HCT116 (cell line): ENCODE data around the gene PPIL4. TPM values are rescaled to one million over a fixed set of nuclear protein-coding genes. Genes with fewer than 3 reads are reported as not detected.

Experiments
- ATAC-seq: fragments of 200-7000 bp; cut with Tn5 transposase; 2 replicates; pipeline ENCODE4 v1.9.1; 2020; ENCODE audit warnings: mild to moderate bottlenecking, moderate library complexity
- BruUV-seq: library from RNA; stranded (reverse); fragments of 400-500 nt; replicated peaks from 2 replicates; lab custom pipeline; 2021; lab: Mats Ljungman, UMichigan
- CTCF ChIA-PET: fragments of 300-600 bp; sonication (Branson Sonifier 250); formaldehyde crosslinking; loops from one replicate; lab custom pipeline; 2021; ENCODE audit warnings: antibody characterized with exemption; lab: Charles Lee
- POLR2A ChIA-PET: fragments of 300-600, 350-600 bp; sonication (Branson Sonifier 250); formaldehyde crosslinking; loops from one replicate; lab custom pipeline; 2021; ENCODE audit warnings: antibody characterized with exemption; lab: Charles Lee
- RAD21 ChIA-PET, 2 experiments: fragments of 300-600 bp; sonication (Branson Sonifier 250); formaldehyde crosslinking; loops; one replicate each; lab custom pipeline; 2023; ENCODE audit warnings: low total read pairs in 2 of 2; ENCODE audit not compliant: uncharacterized antibody in 2 of 2, unreplicated experiment in 2 of 2, low non-redundant PET in 1 of 2; lab: Charles Lee
- DNase-seq: peaks from one replicate; pipeline ENCODE4 v3.0.0-alpha.2; 2010; ENCODE audit warnings: low read depth, low spot score
- H2AFZ ChIP-seq: fragments of 200-600 bp; shearing (Covaris generic), sonication (generic); 2 replicates; pipeline ENCODE4 v1.6.1; 2017; ENCODE audit warnings: low read depth, mixed run types, mixed read lengths, antibody characterized with exemption, low read length; ENCODE audit not compliant: poor library complexity, severe bottlenecking
- H3K27ac ChIP-seq: 2 replicates; pipeline ENCODE4 v1.5.1; 2012; ENCODE audit warnings: low read depth, low read length
- H3K27me3 ChIP-seq: fragments of 200-600 bp; sonication (generic); 2 replicates; pipeline ENCODE4 v1.6.1; 2016; ENCODE audit warnings: mixed run types, low read length, mixed read lengths; ENCODE audit not compliant: insufficient read depth
- H3K36me3 ChIP-seq, 2 experiments: fragments of 200-500 bp in 1 of 2; fragments of 200-600 bp in 1 of 2; sonication (Bioruptor generic) in 1 of 2; sonication (generic) in 1 of 2; 2 replicates each; pipeline versions ENCODE4 v1.5.1 to v1.6.1; 2014 to 2016; ENCODE audit warnings: low read length in 2 of 2, inconsistent platforms in 1 of 2, mixed read lengths in 1 of 2, mixed run types in 1 of 2; ENCODE audit not compliant: insufficient read depth in 2 of 2, control insufficient read depth in 1 of 2
- H3K4me1 ChIP-seq, 2 experiments: fragments of 200-600 bp in 1 of 2; sonication (generic) in 1 of 2; 2 replicates each; pipeline versions ENCODE4 v1.5.1 to v1.6.1; 2012 to 2017; ENCODE audit warnings: low read length in 2 of 2, inconsistent platforms in 1 of 2, mild to moderate bottlenecking in 1 of 2, mixed read lengths in 1 of 2, mixed run types in 1 of 2, moderate library complexity in 1 of 2; ENCODE audit not compliant: insufficient read depth in 2 of 2, control insufficient read depth in 1 of 2
- H3K4me2 ChIP-seq: fragments of 200-600 bp; sonication (generic); 2 replicates; pipeline ENCODE4 v1.6.1; 2017; ENCODE audit warnings: mixed run types, low read length, mixed read lengths
- H3K4me3 ChIP-seq, 2 experiments: fragments of 200-600 bp in 1 of 2; sonication (generic) in 1 of 2; replicated peaks in 1 of 2; 2 replicates each; pipeline ENCODE4 v1.5.1; 2011 to 2016; ENCODE audit warnings: low read length in 2 of 2, control low read depth in 1 of 2, low read depth in 1 of 2, mild to moderate bottlenecking in 1 of 2, mixed read lengths in 1 of 2, mixed run types in 1 of 2
- H3K79me2 ChIP-seq: fragments of 200-600 bp; sonication (generic); 2 replicates; pipeline ENCODE4 v1.6.1; 2017; ENCODE audit warnings: mild to moderate bottlenecking, mixed run types, low read length, moderate library complexity, mixed read lengths; ENCODE audit not compliant: insufficient read depth
- H3K9ac ChIP-seq: fragments of 200-600 bp; sonication (generic); 2 replicates; pipeline ENCODE4 v1.6.1; 2016; ENCODE audit warnings: low read length, mixed read lengths
- H3K9me2 ChIP-seq: fragments of 200-600 bp; sonication (generic), shearing (Covaris generic); 2 replicates; pipeline ENCODE4 v1.6.1; 2017; ENCODE audit warnings: mixed run types, mild to moderate bottlenecking, moderate library complexity; ENCODE audit not compliant: insufficient read depth
- H3K9me3 ChIP-seq, 2 experiments: fragments of 200-500 bp in 1 of 2; fragments of 200-600 bp in 1 of 2; sonication (Bioruptor generic) in 1 of 2; sonication (generic) in 1 of 2; 2 replicates each; pipeline ENCODE4 v1.6.1; 2014 to 2017; ENCODE audit warnings: low read length in 2 of 2, mixed read lengths in 2 of 2, inconsistent platforms in 1 of 2, low read depth in 1 of 2, mild to moderate bottlenecking in 1 of 2, mixed run types in 1 of 2, moderate library complexity in 1 of 2; ENCODE audit not compliant: control insufficient read depth in 1 of 2, insufficient read depth in 1 of 2
- H4K20me1 ChIP-seq: fragments of 200-600 bp; sonication (generic), shearing (Covaris generic); 2 replicates; pipeline ENCODE4 v1.6.1; 2017; ENCODE audit warnings: mixed run types, mild to moderate bottlenecking, moderate library complexity; ENCODE audit not compliant: insufficient read depth
- EZH2 ChIP-seq: fragments of 200-600 bp; sonication (generic); IDR thresholded peaks from 2 replicates; pipeline ENCODE4 v1.6.1; 2017; ENCODE audit warnings: antibody characterized with exemption, mixed run types
- EZH2phosphoT487 ChIP-seq: fragments of 200-600 bp; IDR thresholded peaks from 2 replicates; pipeline ENCODE4 v1.6.1; 2018; ENCODE audit warnings: antibody characterized with exemption, borderline replicate concordance
- JUND ChIP-seq: IDR thresholded peaks from 2 replicates; pipeline ENCODE4 v1.6.1; 2012
- POLR2A ChIP-seq: IDR thresholded peaks from 2 replicates; pipeline ENCODE4 v1.7.0; 2011; ENCODE audit warnings: borderline replicate concordance; ENCODE audit not compliant: insufficient read depth, insufficient read length; ENCODE audit errors: extremely low read depth
- RAD21 ChIP-seq: IDR thresholded peaks from 2 replicates; pipeline ENCODE4 v1.6.1; 2012; ENCODE audit warnings: low read depth, mild to moderate bottlenecking
- SIN3A ChIP-seq: IDR thresholded peaks from 2 replicates; pipeline ENCODE4 v1.6.1; 2012; ENCODE audit warnings: low read depth
- SP1 ChIP-seq: IDR thresholded peaks from 2 replicates; pipeline ENCODE4 v1.6.1; 2012; ENCODE audit warnings: low read depth
- SRF ChIP-seq: IDR thresholded peaks from 2 replicates; pipeline ENCODE4 v1.6.1; 2012; ENCODE audit warnings: low read depth
- ZFX ChIP-seq: fragments of 450-650 bp; IDR thresholded peaks from 2 replicates; pipeline ENCODE4 v1.6.1; 2017
- intact Hi-C: fragments of 100-400 bp; cut with micrococcal nuclease; formaldehyde crosslinking; loops from 2 replicates; pipeline ENCODE4 v1.10.0; 2022
- total RNA-seq: library from RNA; stranded (reverse); gene quantifications from one replicate; pipeline ENCODE4 v1.2.1, GENCODE V29; 2021; ENCODE audit not compliant: unreplicated experiment
- TF ChIP-seq, protein P1 (sequence below), 3 experiments: fragments of 200-600 bp in 1 of 3; sonication (generic) in 1 of 3; IDR thresholded peaks in 2 of 3; conservative IDR thresholded peaks in 1 of 3; 2 replicates each; pipeline ENCODE4 v1.5.1; 2012 to 2017; ENCODE audit warnings: low read depth in 2 of 3, low read length in 2 of 3, antibody characterized with exemption in 1 of 3, borderline replicate concordance in 1 of 3, control low read depth in 1 of 3, mild to moderate bottlenecking in 1 of 3, mixed read lengths in 1 of 3, mixed run types in 1 of 3, moderate library complexity in 1 of 3; ENCODE audit not compliant: insufficient read depth in 1 of 3
- TF ChIP-seq, protein P2 (sequence below): IDR thresholded peaks from 2 replicates; pipeline ENCODE4 v1.6.1; 2012
- TF ChIP-seq, protein P3 (sequence below): IDR thresholded peaks from 2 replicates; pipeline ENCODE4 v1.6.1; 2011; ENCODE audit warnings: mild to moderate bottlenecking, low read length, moderate library complexity; ENCODE audit not compliant: insufficient replicate concordance; ENCODE audit errors: extremely low read depth
- TF ChIP-seq, protein P4 (sequence below): IDR thresholded peaks from 2 replicates; pipeline ENCODE4 v1.6.1; 2012; ENCODE audit warnings: low read depth

PPIL4 gene
- total RNA-seq, 1 experiment from 2014 or later: 31.0 TPM

DNA sequence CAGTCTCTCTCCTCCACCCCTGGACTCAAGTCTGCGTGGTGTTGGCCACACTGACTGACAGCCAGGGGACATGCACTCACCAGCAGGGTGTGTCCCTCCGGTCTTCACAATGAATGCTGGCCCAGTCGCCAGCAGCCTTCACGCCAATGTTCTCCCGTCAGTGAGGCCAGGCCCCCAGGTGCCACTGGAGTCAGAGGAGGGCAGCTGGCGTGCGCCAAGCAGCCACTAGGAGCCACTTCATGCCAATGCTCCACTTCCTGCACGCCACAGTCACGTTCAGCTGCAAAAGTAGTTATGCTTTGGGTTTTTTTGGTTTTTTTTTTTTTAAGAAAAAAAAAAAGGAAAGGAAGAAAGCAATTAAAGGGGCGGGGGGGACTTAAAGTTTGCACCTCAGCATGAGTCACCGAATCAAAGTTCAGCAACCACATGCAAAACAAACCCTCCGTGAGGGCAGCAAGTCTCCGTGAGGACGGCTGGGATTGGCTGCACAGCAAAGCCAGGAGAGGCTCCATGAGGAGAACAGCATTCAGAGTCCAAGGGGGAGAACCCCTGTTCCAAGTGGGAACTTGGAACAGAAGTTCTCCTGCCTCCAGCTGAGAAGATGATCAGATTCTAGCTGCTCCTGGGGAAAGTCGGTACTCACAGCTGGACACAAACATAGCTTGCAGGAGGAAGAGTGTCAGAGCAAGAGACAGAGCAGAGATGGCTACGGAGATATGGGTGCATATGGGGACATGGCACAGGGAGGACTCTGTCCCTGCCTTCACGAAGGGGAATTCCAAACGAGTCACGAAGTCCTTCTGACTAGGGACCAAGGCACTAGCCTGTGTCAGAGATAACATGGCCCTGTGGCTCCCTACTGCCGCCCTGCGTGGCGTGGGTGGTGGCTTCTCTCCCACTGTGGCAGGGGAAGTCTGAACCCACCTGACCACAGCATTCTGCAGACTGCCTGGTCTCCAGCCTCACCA lies 60.8 kb downstream of the PPIL4 start, which contains the start of gene ZC3H12D:
ZC3H12D (minus strand) TSS at position 282 of the 968 bp plus-strand sequence. CDS start 10,471 bp downstream, outside the sequence.
- CTCF ChIA-PET: no interaction called here
- H3K9me2 ChIP-seq: no peaks in the 10 kb centered on the region
- H4K20me1 ChIP-seq: no peaks in the 10 kb centered on the region
- no peak within 1 kb of the TSS for H3K27ac ChIP-seq
- H3K4me1 ChIP-seq: peaks cover 13 to 18% of the 10 kb centered on the region in 2 experiments; a peak in 3 of 4 replicates
- intact Hi-C loops: no loop called here
- H3K4me2 ChIP-seq: peak within 1 kb of the TSS; percentile 76
- ATAC-seq: peak; percentile 91
- no peaks in the 10 kb centered on the region for H3K36me3 ChIP-seq
- H3K9me3 ChIP-seq: no peaks in the 10 kb centered on the region
- no peak within 1 kb of the TSS for H3K9ac ChIP-seq
- RAD21 ChIA-PET: no interaction called here
- TF ChIP-seq EZH2 (no peak), POLR2A (no peak), SRF (no peak), EZH2phosphoT487 (no peak), SIN3A (no peak), JUND (peak; percentile 20; the same call in 1 of the 2 replicates), ZFX (no peak), RAD21 (peak; percentile 18; the same call in 1 of the 2 replicates), SP1 (peak; percentile 20; the same call in 1 of the 2 replicates)
- TF ChIP-seq, protein P1, sequence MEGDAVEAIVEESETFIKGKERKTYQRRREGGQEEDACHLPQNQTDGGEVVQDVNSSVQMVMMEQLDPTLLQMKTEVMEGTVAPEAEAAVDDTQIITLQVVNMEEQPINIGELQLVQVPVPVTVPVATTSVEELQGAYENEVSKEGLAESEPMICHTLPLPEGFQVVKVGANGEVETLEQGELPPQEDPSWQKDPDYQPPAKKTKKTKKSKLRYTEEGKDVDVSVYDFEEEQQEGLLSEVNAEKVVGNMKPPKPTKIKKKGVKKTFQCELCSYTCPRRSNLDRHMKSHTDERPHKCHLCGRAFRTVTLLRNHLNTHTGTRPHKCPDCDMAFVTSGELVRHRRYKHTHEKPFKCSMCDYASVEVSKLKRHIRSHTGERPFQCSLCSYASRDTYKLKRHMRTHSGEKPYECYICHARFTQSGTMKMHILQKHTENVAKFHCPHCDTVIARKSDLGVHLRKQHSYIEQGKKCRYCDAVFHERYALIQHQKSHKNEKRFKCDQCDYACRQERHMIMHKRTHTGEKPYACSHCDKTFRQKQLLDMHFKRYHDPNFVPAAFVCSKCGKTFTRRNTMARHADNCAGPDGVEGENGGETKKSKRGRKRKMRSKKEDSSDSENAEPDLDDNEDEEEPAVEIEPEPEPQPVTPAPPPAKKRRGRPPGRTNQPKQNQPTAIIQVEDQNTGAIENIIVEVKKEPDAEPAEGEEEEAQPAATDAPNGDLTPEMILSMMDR (IDR thresholded peaks at IDR 0.05 in 2 of 3, conservative IDR thresholded peaks at IDR 0.05 in 1 of 3; ENCODE audit: borderline replicate concordance in 1 of 3, insufficient read depth in 1 of 3, low read depth in 2 of 3, low read length in 2 of 3): peak in 2 of 3 experiments; percentile 41 to 48; a peak in 4 of 6 replicates
- TF ChIP-seq, protein P2, sequence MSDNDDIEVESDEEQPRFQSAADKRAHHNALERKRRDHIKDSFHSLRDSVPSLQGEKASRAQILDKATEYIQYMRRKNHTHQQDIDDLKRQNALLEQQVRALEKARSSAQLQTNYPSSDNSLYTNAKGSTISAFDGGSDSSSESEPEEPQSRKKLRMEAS: peak; percentile 49
- TF ChIP-seq, protein P3, sequence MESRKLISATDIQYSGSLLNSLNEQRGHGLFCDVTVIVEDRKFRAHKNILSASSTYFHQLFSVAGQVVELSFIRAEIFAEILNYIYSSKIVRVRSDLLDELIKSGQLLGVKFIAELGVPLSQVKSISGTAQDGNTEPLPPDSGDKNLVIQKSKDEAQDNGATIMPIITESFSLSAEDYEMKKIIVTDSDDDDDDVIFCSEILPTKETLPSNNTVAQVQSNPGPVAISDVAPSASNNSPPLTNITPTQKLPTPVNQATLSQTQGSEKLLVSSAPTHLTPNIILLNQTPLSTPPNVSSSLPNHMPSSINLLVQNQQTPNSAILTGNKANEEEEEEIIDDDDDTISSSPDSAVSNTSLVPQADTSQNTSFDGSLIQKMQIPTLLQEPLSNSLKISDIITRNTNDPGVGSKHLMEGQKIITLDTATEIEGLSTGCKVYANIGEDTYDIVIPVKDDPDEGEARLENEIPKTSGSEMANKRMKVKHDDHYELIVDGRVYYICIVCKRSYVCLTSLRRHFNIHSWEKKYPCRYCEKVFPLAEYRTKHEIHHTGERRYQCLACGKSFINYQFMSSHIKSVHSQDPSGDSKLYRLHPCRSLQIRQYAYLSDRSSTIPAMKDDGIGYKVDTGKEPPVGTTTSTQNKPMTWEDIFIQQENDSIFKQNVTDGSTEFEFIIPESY: no peak
- TF ChIP-seq, protein P4, sequence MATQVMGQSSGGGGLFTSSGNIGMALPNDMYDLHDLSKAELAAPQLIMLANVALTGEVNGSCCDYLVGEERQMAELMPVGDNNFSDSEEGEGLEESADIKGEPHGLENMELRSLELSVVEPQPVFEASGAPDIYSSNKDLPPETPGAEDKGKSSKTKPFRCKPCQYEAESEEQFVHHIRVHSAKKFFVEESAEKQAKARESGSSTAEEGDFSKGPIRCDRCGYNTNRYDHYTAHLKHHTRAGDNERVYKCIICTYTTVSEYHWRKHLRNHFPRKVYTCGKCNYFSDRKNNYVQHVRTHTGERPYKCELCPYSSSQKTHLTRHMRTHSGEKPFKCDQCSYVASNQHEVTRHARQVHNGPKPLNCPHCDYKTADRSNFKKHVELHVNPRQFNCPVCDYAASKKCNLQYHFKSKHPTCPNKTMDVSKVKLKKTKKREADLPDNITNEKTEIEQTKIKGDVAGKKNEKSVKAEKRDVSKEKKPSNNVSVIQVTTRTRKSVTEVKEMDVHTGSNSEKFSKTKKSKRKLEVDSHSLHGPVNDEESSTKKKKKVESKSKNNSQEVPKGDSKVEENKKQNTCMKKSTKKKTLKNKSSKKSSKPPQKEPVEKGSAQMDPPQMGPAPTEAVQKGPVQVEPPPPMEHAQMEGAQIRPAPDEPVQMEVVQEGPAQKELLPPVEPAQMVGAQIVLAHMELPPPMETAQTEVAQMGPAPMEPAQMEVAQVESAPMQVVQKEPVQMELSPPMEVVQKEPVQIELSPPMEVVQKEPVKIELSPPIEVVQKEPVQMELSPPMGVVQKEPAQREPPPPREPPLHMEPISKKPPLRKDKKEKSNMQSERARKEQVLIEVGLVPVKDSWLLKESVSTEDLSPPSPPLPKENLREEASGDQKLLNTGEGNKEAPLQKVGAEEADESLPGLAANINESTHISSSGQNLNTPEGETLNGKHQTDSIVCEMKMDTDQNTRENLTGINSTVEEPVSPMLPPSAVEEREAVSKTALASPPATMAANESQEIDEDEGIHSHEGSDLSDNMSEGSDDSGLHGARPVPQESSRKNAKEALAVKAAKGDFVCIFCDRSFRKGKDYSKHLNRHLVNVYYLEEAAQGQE: no peak
- H3K4me3 ChIP-seq: peak within 1 kb of the TSS; percentile 13 to 35
- peak; percentile 38 for DNase-seq
- BruUV-seq: no TSS peak
- H2AFZ ChIP-seq: peak within 1 kb of the TSS; percentile 90
- POLR2A ChIA-PET: no interaction called here
- no peaks in the 10 kb centered on the region for H3K27me3 ChIP-seq
- no peaks in the 10 kb centered on the region for H3K79me2 ChIP-seq
